H1 (cell line): Measurements from ENCODE around the gene MED13. TPM values are rescaled to one million over a fixed set of nuclear protein-coding genes. Genes with fewer than 3 reads are reported as not detected.

Experiments used
- CTCF ChIA-PET: fragments of 300-600 bp; sonication (Branson Sonifier 250); formaldehyde crosslinking; loops from one replicate; lab custom pipeline; 2021; ENCODE audit not compliant: partially characterized antibody; lab: Charles Lee
- POLR2A ChIA-PET: fragments of 300-600 bp; sonication (Branson Sonifier 250); formaldehyde crosslinking; loops from one replicate; lab custom pipeline; 2021; ENCODE audit warnings: inconsistent platforms; ENCODE audit not compliant: partially characterized antibody; lab: Charles Lee
- DNase-seq, 2 experiments: peaks; one replicate each; pipeline versions ENCODE4 v3.0.0 to v3.0.0-alpha.2; 2010 to 2022; ENCODE audit warnings: low spot score in 2 of 2, low read depth in 1 of 2, mixed read lengths in 1 of 2
- FAIRE-seq: peaks from 2 replicates; lab custom pipeline; 2011; peaks lifted over from hg19 to GRCh38; lab: Jason Lieb, UNC
- H2AFZ ChIP-seq: 2 replicates; pipeline ENCODE4 v1.8.1; 2012; ENCODE audit warnings: low read length, inconsistent platforms
- H2AK5ac ChIP-seq: 2 replicates; pipeline ENCODE4 v1.6.1; 2013; ENCODE audit warnings: low read depth, low read length
- H2BK120ac ChIP-seq: replicated peaks from 2 replicates; pipeline ENCODE3; 2013; ENCODE audit warnings: low read depth, low read length, inconsistent platforms
- H2BK12ac ChIP-seq: 2 replicates; pipeline ENCODE4 v1.6.1; 2013; ENCODE audit warnings: low read depth, low read length
- H2BK15ac ChIP-seq: 2 replicates; pipeline ENCODE4 v1.6.1; 2013; ENCODE audit warnings: low read length
- H2BK20ac ChIP-seq: 2 replicates; pipeline ENCODE4 v1.6.1; 2013; ENCODE audit warnings: low read length
- H2BK5ac ChIP-seq: 2 replicates; pipeline ENCODE4 v1.6.1; 2013; ENCODE audit warnings: low read depth, low read length
- H3K14ac ChIP-seq: 2 replicates; pipeline ENCODE4 v1.6.1; 2013; ENCODE audit warnings: inconsistent platforms; ENCODE audit not compliant: insufficient read length
- H3K18ac ChIP-seq: 2 replicates; pipeline ENCODE4 v1.6.1; 2013; ENCODE audit warnings: low read length; ENCODE audit errors: extremely low read depth
- H3K23ac ChIP-seq: 2 replicates; pipeline ENCODE4 v1.6.1; 2013; ENCODE audit warnings: inconsistent platforms; ENCODE audit not compliant: insufficient read length
- H3K23me2 ChIP-seq: 2 replicates; pipeline ENCODE4 v1.6.1; 2013; ENCODE audit warnings: low read depth, low read length
- H3K27ac ChIP-seq: 2 replicates; pipeline ENCODE4 v1.6.1; 2011; ENCODE audit warnings: low read depth, low read length, inconsistent platforms
- H3K27me3 ChIP-seq, 4 experiments: replicated peaks in 1 of 4; 1 replicate in 1 of 4; 2 replicates in 3 of 4; pipeline versions ENCODE4 v1.6.1 to v1.8.1; 2011 to 2013; ENCODE audit warnings: low read length in 3 of 4, mild to moderate bottlenecking in 3 of 4, inconsistent platforms in 2 of 4, mixed read lengths in 2 of 4, moderate library complexity in 1 of 4; ENCODE audit not compliant: control insufficient read depth in 3 of 4, insufficient read depth in 3 of 4; ENCODE audit errors: extremely low read depth in 1 of 4
- H3K36me3 ChIP-seq, 4 experiments: 2 replicates each; pipeline versions ENCODE4 v1.6.1 to v1.8.1; 2011 to 2013; ENCODE audit warnings: mild to moderate bottlenecking in 4 of 4, low read length in 3 of 4, moderate library complexity in 2 of 4, control low read depth in 1 of 4, inconsistent platforms in 1 of 4; ENCODE audit not compliant: insufficient read depth in 4 of 4, control insufficient read depth in 2 of 4
- H3K4ac ChIP-seq: replicated peaks from 2 replicates; pipeline ENCODE3; 2013; ENCODE audit warnings: low read length, low read depth, mixed read lengths, inconsistent platforms; ENCODE audit not compliant: insufficient read length
- H3K4me1 ChIP-seq, 4 experiments: replicated peaks in 1 of 4; 1 replicate in 1 of 4; 2 replicates in 3 of 4; pipeline versions ENCODE4 v1.6.1 to v1.8.1; 2011 to 2013; ENCODE audit warnings: low read length in 3 of 4, inconsistent platforms in 2 of 4, mixed read lengths in 1 of 4; ENCODE audit not compliant: insufficient read depth in 4 of 4, control insufficient read depth in 3 of 4
- H3K4me2 ChIP-seq, 2 experiments: 2 replicates each; pipeline versions ENCODE4 v1.6.1 to v1.8.1; 2011 to 2013; ENCODE audit warnings: low read depth in 2 of 2, low read length in 2 of 2, control low read depth in 1 of 2, inconsistent platforms in 1 of 2, mild to moderate bottlenecking in 1 of 2; ENCODE audit not compliant: insufficient read depth in 1 of 2
- H3K4me3 ChIP-seq, 4 experiments: fragments of 200-600, 300-600 bp in 1 of 4; sonication (generic), shearing (Covaris generic), sonication (Bioruptor Twin) in 1 of 4; 2 replicates each; pipeline versions ENCODE4 v1.5.1 to v1.8.1; 2011 to 2016; ENCODE audit warnings: low read length in 4 of 4, low read depth in 3 of 4, control low read depth in 2 of 4, inconsistent platforms in 2 of 4, mild to moderate bottlenecking in 2 of 4, mixed read lengths in 1 of 4, moderate library complexity in 1 of 4; ENCODE audit not compliant: insufficient read depth in 2 of 4; ENCODE audit errors: extremely low read depth in 1 of 4
- H3K56ac ChIP-seq: replicated peaks from 2 replicates; pipeline ENCODE3; 2013; ENCODE audit warnings: low read depth, mild to moderate bottlenecking, mixed read lengths, low read length, inconsistent platforms; ENCODE audit not compliant: insufficient read length
- H3K79me1 ChIP-seq: 2 replicates; pipeline ENCODE4 v1.6.1; 2013; ENCODE audit warnings: low read depth, low read length, control low read depth
- H3K79me2 ChIP-seq, 2 experiments: 2 replicates each; pipeline versions ENCODE4 v1.6.1 to v1.8.1; 2012 to 2013; ENCODE audit warnings: low read length in 2 of 2, mild to moderate bottlenecking in 2 of 2, inconsistent platforms in 1 of 2; ENCODE audit not compliant: insufficient read depth in 2 of 2, control insufficient read depth in 1 of 2
- H3K9ac ChIP-seq, 4 experiments: replicated peaks in 1 of 4; 1 replicate in 1 of 4; 2 replicates in 3 of 4; pipeline versions ENCODE4 v1.6.1 to v1.8.1; 2011 to 2013; ENCODE audit warnings: low read depth in 3 of 4, low read length in 3 of 4, control low read depth in 2 of 4, mild to moderate bottlenecking in 2 of 4, moderate library complexity in 2 of 4, inconsistent platforms in 1 of 4; ENCODE audit errors: extremely low read depth in 1 of 4
- H3K9me3 ChIP-seq, 2 experiments: 2 replicates each; pipeline versions ENCODE4 v1.6.1 to v1.8.1; 2012 to 2013; ENCODE audit warnings: mild to moderate bottlenecking in 2 of 2, moderate library complexity in 2 of 2, control low read depth in 1 of 2, inconsistent platforms in 1 of 2, low read depth in 1 of 2, low read length in 1 of 2, mixed read lengths in 1 of 2; ENCODE audit not compliant: insufficient read depth in 2 of 2
- H4K20me1 ChIP-seq, 2 experiments: replicated peaks in 1 of 2; 2 replicates each; pipeline versions ENCODE3 to v1.8.1; 2011 to 2013; ENCODE audit warnings: inconsistent platforms in 2 of 2, low read length in 2 of 2, mild to moderate bottlenecking in 1 of 2; ENCODE audit not compliant: insufficient read depth in 2 of 2, control insufficient read depth in 1 of 2
- H4K5ac ChIP-seq: 2 replicates; pipeline ENCODE4 v1.6.1; 2013; ENCODE audit warnings: low read length, low read depth, mixed read lengths, inconsistent platforms; ENCODE audit not compliant: insufficient read length
- H4K8ac ChIP-seq: 2 replicates; pipeline ENCODE4 v1.8.0; 2013; ENCODE audit warnings: mild to moderate bottlenecking, moderate library complexity, low read length, inconsistent platforms; ENCODE audit not compliant: insufficient read depth; ENCODE audit errors: extremely low read depth
- H4K91ac ChIP-seq: replicated peaks from 2 replicates; pipeline ENCODE3; 2013; ENCODE audit warnings: low read length, mixed read lengths, inconsistent platforms; ENCODE audit not compliant: insufficient read length
- BCL11A ChIP-seq, 2 experiments: IDR thresholded peaks; one replicate each; pipeline ENCODE4 v1.6.1; 2011; ENCODE audit warnings: low read depth in 2 of 2, low read length in 2 of 2, mild to moderate bottlenecking in 2 of 2
- WGBS, 2 experiments: shearing (Covaris generic) in 1 of 2; methylation state at CpG; one replicate each; pipeline versions ENCODE4 v1.1.6 to v1.1.7; 2013 to 2015; ENCODE audit warnings: low lambda C conversion rate in 2 of 2, mixed read lengths in 2 of 2, inconsistent platforms in 1 of 2, low coverage in 1 of 2, missing lambda C conversion rate in 1 of 2; ENCODE audit not compliant: insufficient replicate concordance in 2 of 2, insufficient coverage in 1 of 2, insufficient read length in 1 of 2; ENCODE audit errors: extremely low coverage in 1 of 2, missing lambda C conversion rate in 1 of 2; 5-methylcytosine and 5-hydroxymethylcytosine counted together
- polyA plus RNA-seq, 7 experiments: library from polyadenylated mRNA; depleted of rRNA in 3 of 7; stranded (reverse) in 5 of 7; unstranded in 2 of 7; fragments of >200 nt in 5 of 7; fragments of 200-250 nt in 2 of 7; gene quantifications; 1 replicate in 5 of 7; 2 replicates in 1 of 7; 4 replicates in 1 of 7; pipeline versions ENCODE4 v1.2.1 to v1.2.3, GENCODE V29; 2011 to 2013; ENCODE audit warnings: missing spikeins in 2 of 7, mixed read lengths in 2 of 7
- total RNA-seq: library from RNA; stranded (reverse); fragmentation: NEBNext Ultra II Directional; extraction: Animal tissue kit (Norgen Biotek cat#: 25700); gene quantifications from 2 replicates; pipeline ENCODE4 v1.2.1, GENCODE V29; 2021

Gene MED13
- total and polyA plus RNA-seq, 2 of the 8 experiments (the other 6 are each of a cell fraction or from before 2014, with no cell fraction given): 11.3 to 44.8 TPM

GRCh38 chr17:62096401-62096670 lies 31.3 kb upstream of the MED13 start:
- Histone ChIP-seq H2AFZ (no peak overlapping the region), H4K8ac (no peak overlapping the region), H2AK5ac (no peak overlapping the region), H2BK5ac (no peak overlapping the region), H4K91ac (no peak overlapping the region), H3K4me3 (no peak overlapping the region), H3K4me1 (no peaks in the 10 kb centered on the region), H3K14ac (no peak overlapping the region), H3K56ac (no peak overlapping the region), H2BK12ac (no peak overlapping the region), H3K27ac (no peak overlapping the region), H3K27me3 (no peaks in the 10 kb centered on the region), H3K23ac (no peak overlapping the region), H3K4me2 (no peak overlapping the region), H3K9ac (no peak overlapping the region), H3K36me3 (no peaks in the 10 kb centered on the region), H3K79me2 (no peaks in the 10 kb centered on the region), H3K23me2 (no peaks in the 10 kb centered on the region), H2BK120ac (no peak overlapping the region), H4K20me1 (no peaks in the 10 kb centered on the region), H3K9me3 (no peaks in the 10 kb centered on the region), H2BK20ac (no peak overlapping the region), H3K79me1 (no peaks in the 10 kb centered on the region), H3K18ac (no peak overlapping the region), H3K4ac (no peak overlapping the region), H4K5ac (no peak overlapping the region), H2BK15ac (no peak overlapping the region)
- ChIA-PET POLR2A (no interaction called here), CTCF (interaction anchor here (1.5 to 2.3 kb wide), 2 partner anchors 10 to 13 kb away, joined by 3 to 5 read pairs; no protein-coding TSS in a partner anchor)
- no peak for DNase-seq
- WGBS, 2 experiments: 91% methylated on average over 3 of the region's 3 CpGs; no CpG with 5 or more reads in 1 of the 2 experiments
- TF ChIP-seq BCL11A (IDR thresholded peaks at IDR 0.05; ENCODE audit: low read depth in 2 of 2, low read length in 2 of 2): no peak
- no peak for FAIRE-seq
